ENCODE results near the gene BTBD10. TPM values are rescaled to one million over a fixed set of nuclear protein-coding genes. Genes with fewer than 3 reads are reported as not detected.

The BTBD10 gene
- total and polyA plus RNA-seq, 8 donors: 4.6 to 15.9 (median 7.6) TPM

- no peak overlapping the region for H3K4me3 ChIP-seq
- no peaks in the 10 kb centered on the region for H3K9me3 ChIP-seq
- H3K36me3 ChIP-seq: peaks cover 4 to 73% (median 18%) of the 10 kb centered on the region in 3 donors
- DNase-seq (no peak), ATAC-seq (no peak), FAIRE-seq (no peak)
- H3K4me1 ChIP-seq: no peaks in the 10 kb centered on the region
- no peaks in the 10 kb centered on the region for H3K27me3 ChIP-seq
- intact Hi-C loops (cut with DNase I): no loop called here
- 94 to 98% methylated on average over 2 of the region's 2 CpGs for WGBS, 2 donors
- no peak for TF ChIP-seq CTCF (IDR thresholded peaks at IDR 0.05)
- no peak overlapping the region for H3K27ac ChIP-seq
Measured at GRCh38 chr11:13373216-13373615, 89.8 kb downstream of the BTBD10 start.

- WGBS, 2 donors: 76 to 83% methylated on average over 5 of the region's 5 CpGs
- Histone ChIP-seq H3K36me3 (peaks cover 0 to 51% (median 11%) of the 10 kb centered on the region in 3 donors), H3K9me3 (no peaks in the 10 kb centered on the region), H3K4me1 (no peaks in the 10 kb centered on the region), H3K27me3 (no peaks in the 10 kb centered on the region), H3K4me3 (no peak overlapping the region), H3K27ac (no peak overlapping the region)
- TF ChIP-seq CTCF (IDR thresholded peaks at IDR 0.05): no peak
- intact Hi-C loops (cut with DNase I): no loop called here
- FAIRE-seq (no peak), DNase-seq (no peak), ATAC-seq (no peak)
Measured at GRCh38 chr11:13368041-13368446, 95.0 kb downstream of the BTBD10 start.

- FAIRE-seq: no peak
Measured at GRCh38 chr11:13367115-13367514, 95.9 kb downstream of the BTBD10 start.

GRCh38 chr11:13366266-13367026 is 96.6 kb downstream of the BTBD10 start:
- intact Hi-C loops (cut with DNase I): no loop called here
- no peak for FAIRE-seq
- ATAC-seq: no peak
- no peak overlapping the region for H3K4me3 ChIP-seq
- no peak for TF ChIP-seq CTCF (IDR thresholded peaks at IDR 0.05)
- no peaks in the 10 kb centered on the region for H3K27me3 ChIP-seq
- H3K36me3 ChIP-seq: peaks cover 0 to 46% (median 4%) of the 10 kb centered on the region in 3 donors
- H3K27ac ChIP-seq: no peak overlapping the region
- no peaks in the 10 kb centered on the region for H3K4me1 ChIP-seq
- DNase-seq: no peak
- no peaks in the 10 kb centered on the region for H3K9me3 ChIP-seq
- 95 to 97% methylated on average over 7 of the region's 7 CpGs for WGBS, 2 donors

More at GRCh38 chr11:13367115-13367514, 95.9 kb downstream of the BTBD10 start:
- Histone ChIP-seq H3K36me3 (peaks cover 0 to 42% (median 4%) of the 10 kb centered on the region in 3 donors), H3K4me3 (no peak overlapping the region), H3K9me3 (no peaks in the 10 kb centered on the region), H3K4me1 (no peaks in the 10 kb centered on the region), H3K27me3 (no peaks in the 10 kb centered on the region), H3K27ac (no peak overlapping the region)
- ATAC-seq: no peak
- TF ChIP-seq CTCF (IDR thresholded peaks at IDR 0.05): no peak
- intact Hi-C loops (cut with DNase I): no loop called here
- no peak for DNase-seq
- WGBS, 2 donors: 96 to 98% methylated on average over 4 of the region's 4 CpGs

GRCh38 chr11:13364388-13364787 is 98.6 kb downstream of the BTBD10 start:
- H3K9me3 ChIP-seq: no peaks in the 10 kb centered on the region
- FAIRE-seq (no peak), ATAC-seq (no peak), DNase-seq (no peak)
- H3K27me3 ChIP-seq: no peaks in the 10 kb centered on the region
- H3K4me3 ChIP-seq: no peak overlapping the region
- 83 to 93% methylated on average over 2 of the region's 2 CpGs for WGBS, 2 donors
- TF ChIP-seq CTCF (IDR thresholded peaks at IDR 0.05): no peak
- intact Hi-C loops (cut with DNase I): no loop called here
- no peak overlapping the region for H3K27ac ChIP-seq
- H3K4me1 ChIP-seq: no peaks in the 10 kb centered on the region
- peaks cover 0 to 42% (median 8%) of the 10 kb centered on the region in 3 donors for H3K36me3 ChIP-seq
